ENCODE data around the gene MBD2. TPM values are rescaled to one million over a fixed set of nuclear protein-coding genes. Genes with fewer than 3 reads are reported as not detected.
A peak's percentile ranks its signal among the peaks of the same experiment; 100 is the strongest.

Gene MBD2
- total RNA-seq, 1 donor from 2014 or later = 150 TPM

GRCh38 chr18:54255141-54255540 lies 30.7 kb upstream of the MBD2 start:
- intact Hi-C loops (cut with micrococcal nuclease) = no loop called here
- CTCF ChIA-PET = no interaction called here
- H3K4me1 Mint-ChIP-seq = peaks cover 33% of the 10 kb centered on the region
- no peak overlapping the region for H3K4me3 Mint-ChIP-seq
- no peak for ATAC-seq (ENCODE audit: low read depth)
- no peaks in the 10 kb centered on the region for H3K27me3 Mint-ChIP-seq
- no peak for DNase-seq
- no peak overlapping the region for H3K27ac Mint-ChIP-seq
- POLR2A ChIA-PET = no interaction called here
- H3K36me3 Mint-ChIP-seq (ENCODE audit: low read depth) = no peaks in the 10 kb centered on the region
- peaks cover 2% of the 10 kb centered on the region for H3K9me3 Mint-ChIP-seq
- no peak for TF ChIP-seq CTCF (IDR thresholded peaks at IDR 0.05)

GRCh38 chr18:54254265-54254758 lies 29.8 kb upstream of the MBD2 start:
- no peak overlapping the region for H3K27ac Mint-ChIP-seq
- intact Hi-C loops (cut with micrococcal nuclease) = no loop called here
- H3K4me3 Mint-ChIP-seq = no peak overlapping the region
- DNase-seq (no peak), ATAC-seq (ENCODE audit: low read depth) (no peak)
- H3K36me3 Mint-ChIP-seq (ENCODE audit: low read depth) = no peaks in the 10 kb centered on the region
- no peak for TF ChIP-seq CTCF (IDR thresholded peaks at IDR 0.05)
- ChIA-PET POLR2A (interaction anchor here (1.0 kb wide), 1 partner anchor 10 kb away, joined by 4 read pairs; no protein-coding TSS in a partner anchor), CTCF (no interaction called here)
- no peaks in the 10 kb centered on the region for H3K27me3 Mint-ChIP-seq
- H3K9me3 Mint-ChIP-seq = peaks cover 4% of the 10 kb centered on the region
- H3K4me1 Mint-ChIP-seq = peaks cover 36% of the 10 kb centered on the region

- DNase-seq = no peak
- Mint-ChIP-seq H3K4me1 (peaks cover 44% of the 10 kb centered on the region), H3K4me3 (peak overlapping the region; percentile 68), H3K27ac (peak overlapping the region; percentile 88), H3K27me3 (no peaks in the 10 kb centered on the region), H3K9me3 (peaks cover 4% of the 10 kb centered on the region), H3K36me3 (ENCODE audit: low read depth) (no peaks in the 10 kb centered on the region)
- CTCF ChIA-PET = interaction anchor here (0.9 to 1.4 kb wide), 3 partner anchors 18 to 29 kb away, joined by 3 to 5 read pairs (median 4); partner anchors contain the start of gene POLI
- intact Hi-C loops (cut with micrococcal nuclease) = loop anchor here (1.0 to 2.0 kb wide), 4 partner anchors 9 to 41 kb away; partner anchors contain the start of gene POLI
- no peak for TF ChIP-seq CTCF (IDR thresholded peaks at IDR 0.05)
- POLR2A ChIA-PET = interaction anchor here (0.7 to 6.8 kb wide), 6 partner anchors 10 to 43 kb away, joined by 3 to 58 read pairs (median 8); partner anchors contain the start of genes MBD2 and POLI
- no peak for ATAC-seq (ENCODE audit: low read depth)
Measured at GRCh38 chr18:54251606-54252390, 27.3 kb upstream of the MBD2 start.

- intact Hi-C loops (cut with micrococcal nuclease) = loop anchor here (1.0 to 2.0 kb wide), 5 partner anchors 9 to 41 kb away; partner anchors contain the start of gene POLI
- Mint-ChIP-seq H3K27me3 (no peaks in the 10 kb centered on the region), H3K9me3 (peaks cover 4% of the 10 kb centered on the region), H3K4me3 (peak overlapping the region; percentile 68), H3K36me3 (ENCODE audit: low read depth) (no peaks in the 10 kb centered on the region), H3K4me1 (peaks cover 48% of the 10 kb centered on the region), H3K27ac (peak overlapping the region; percentile 88)
- POLR2A ChIA-PET = interaction anchor here (0.7 to 6.8 kb wide), 7 partner anchors 11 to 42 kb away, joined by 3 to 58 read pairs (median 7); partner anchors contain the start of genes MBD2 and POLI
- TF ChIP-seq CTCF (IDR thresholded peaks at IDR 0.05) = no peak
- CTCF ChIA-PET = interaction anchor here (0.9 to 1.4 kb wide), 3 partner anchors 19 to 28 kb away, joined by 3 to 5 read pairs (median 4); partner anchors contain the start of gene POLI
- DNase-seq (no peak), ATAC-seq (ENCODE audit: low read depth) (peak; percentile 71)
Measured at GRCh38 chr18:54250846-54251261, 26.4 kb upstream of the MBD2 start.
